GF-D8 (cell line): ENCODE data around the gene JAZF1.

Source experiments
- DNase-seq: peaks from one replicate; lab custom pipeline; 2025; lab: John Stamatoyannopoulos, UW

JAZF1 gene

GRCh38 chr7:28165961-28166955 lies 14.3 kb downstream of the JAZF1 start:
- peak; percentile 33 for DNase-seq

GRCh38 chr7:28165261-28165660 lies 15.3 kb downstream of the JAZF1 start:
- DNase-seq, result no peak

- DNase-seq, result no peak
Measured at GRCh38 chr7:28163949-28164348, 16.6 kb downstream of the JAZF1 start.

- DNase-seq, result no peak
Measured at GRCh38 chr7:28161331-28161730, 19.3 kb downstream of the JAZF1 start.

GRCh38 chr7:28160551-28160991 lies 20.0 kb downstream of the JAZF1 start:
- DNase-seq, result no peak

- peak; percentile 83 for DNase-seq
Measured at GRCh38 chr7:28157831-28158416, 22.7 kb downstream of the JAZF1 start.

- DNase-seq, result no peak
Measured at GRCh38 chr7:28157076-28157745, 23.4 kb downstream of the JAZF1 start.

GRCh38 chr7:28156401-28156800 lies 24.2 kb downstream of the JAZF1 start:
- DNase-seq, result no peak

GRCh38 chr7:28155964-28156363 lies 24.6 kb downstream of the JAZF1 start:
- no peak for DNase-seq

- peak; percentile 35 for DNase-seq
Measured at GRCh38 chr7:28155019-28155660, 25.5 kb downstream of the JAZF1 start.

- DNase-seq, result no peak
Measured at GRCh38 chr7:28152594-28152993, 28.0 kb downstream of the JAZF1 start.

GRCh38 chr7:28151965-28152364 lies 28.6 kb downstream of the JAZF1 start:
- DNase-seq, result no peak

- no peak for DNase-seq
Measured at GRCh38 chr7:28149291-28150101, 31.1 kb downstream of the JAZF1 start.

- DNase-seq, result no peak
Measured at GRCh38 chr7:28145931-28146330, 34.7 kb downstream of the JAZF1 start.

- no peak for DNase-seq
Measured at GRCh38 chr7:28145090-28145626, 35.4 kb downstream of the JAZF1 start.

GRCh38 chr7:28144266-28144665 lies 36.3 kb downstream of the JAZF1 start:
- no peak for DNase-seq

GRCh38 chr7:28142650-28143049 lies 37.9 kb downstream of the JAZF1 start:
- DNase-seq, result no peak

- DNase-seq, result no peak
Measured at GRCh38 chr7:28140979-28141378, 39.6 kb downstream of the JAZF1 start.

- no peak for DNase-seq
Measured at GRCh38 chr7:28138837-28139236, 41.8 kb downstream of the JAZF1 start.

GRCh38 chr7:28137463-28137862 lies 43.1 kb downstream of the JAZF1 start:
- DNase-seq, result peak; percentile 50

- DNase-seq, result peak; percentile 93
Measured at GRCh38 chr7:28136885-28137284, 43.7 kb downstream of the JAZF1 start.
